T-helper 17 cell (primary cell): ENCODE measurements around the gene DNPH1. TPM values are rescaled to one million over a fixed set of nuclear protein-coding genes. Genes with fewer than 3 reads are reported as not detected.

Source experiments
- ATAC-seq: fragments of 150-1000 bp; cut with Tn5 transposase; 2 replicates; pipeline ENCODE4 v1.10.0; 2021; ENCODE audit warnings: mild to moderate bottlenecking, moderate library complexity
- DNase-seq, 3 donors: peaks; one replicate each; pipeline versions ENCODE4 v3.0.0 to v3.0.0-alpha.2; 2020 to 2021
- H3K9me3 ChIP-seq: one replicate; pipeline ENCODE4 v1.7.0; 2013; ENCODE audit warnings: low read length, mild to moderate bottlenecking; ENCODE audit not compliant: control insufficient read depth, poor library complexity, severe bottlenecking
- H3K27ac Mint-ChIP-seq: one replicate; pipeline ENCODE4 v1.8.0; 2022; ENCODE audit warnings: mild to moderate bottlenecking, moderate library complexity, mixed read lengths
- H3K27me3 Mint-ChIP-seq: one replicate; pipeline ENCODE4 v1.8.0; 2022; ENCODE audit warnings: mixed read lengths
- H3K36me3 Mint-ChIP-seq: one replicate; pipeline ENCODE4 v1.8.0; 2022; ENCODE audit warnings: low read depth, mixed read lengths
- H3K4me1 Mint-ChIP-seq: one replicate; pipeline ENCODE4 v1.8.0; 2022; ENCODE audit warnings: mild to moderate bottlenecking, mixed read lengths
- H3K4me3 Mint-ChIP-seq: one replicate; pipeline ENCODE4 v1.8.0; 2022; ENCODE audit warnings: mild to moderate bottlenecking, moderate library complexity, mixed read lengths
- total RNA-seq, 4 donors: library from RNA in 2 of 4; stranded (reverse) in 2 of 4; gene quantifications; one replicate each; pipeline ENCODE4 v1.2.3 and lab custom pipeline; 2022 to 2026

Gene DNPH1
- total RNA-seq, 2 donors from 2014 or later = 32.3 to 35.0 TPM

DNA sequence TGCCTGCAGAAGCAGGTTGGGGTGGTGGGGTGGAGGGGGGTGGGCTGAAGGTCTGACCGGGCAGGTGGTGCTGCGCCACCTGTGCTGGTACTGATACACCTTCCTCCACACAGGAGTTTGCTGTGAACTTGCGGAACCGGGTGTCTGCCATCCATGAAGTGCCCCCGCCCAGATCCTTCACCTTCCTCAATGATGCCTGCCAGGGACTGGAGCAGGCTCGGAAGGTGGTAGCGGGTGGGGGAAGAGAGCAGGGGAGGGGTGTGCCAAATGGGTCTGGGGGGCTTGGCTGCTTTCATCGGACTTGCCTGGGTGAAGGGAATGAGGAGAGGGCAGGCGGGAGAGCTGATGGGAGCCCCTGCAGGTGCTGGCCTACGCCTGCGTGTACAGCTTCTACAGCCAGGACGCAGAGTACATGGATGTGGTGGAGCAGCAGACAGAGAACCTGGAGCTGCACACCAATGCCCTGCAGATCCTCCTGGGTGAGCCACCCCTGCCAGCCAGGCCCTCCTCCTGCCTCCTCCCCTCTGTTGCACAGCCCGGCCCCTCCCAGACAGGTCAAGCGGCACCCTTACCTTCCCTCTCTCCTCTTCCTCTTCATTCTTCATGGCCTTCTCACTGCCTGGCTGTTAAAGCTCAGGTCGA is 6.7 kb downstream of the DNPH1 start:
- Mint-ChIP-seq H3K4me1 (peaks cover 30% of the 10 kb centered on the region), H3K27ac (peak overlapping the region; percentile 99), H3K36me3 (peaks cover 7% of the 10 kb centered on the region), H3K27me3 (no peaks in the 10 kb centered on the region), H3K4me3 (peak overlapping the region; percentile 80)
- no peaks in the 10 kb centered on the region for H3K9me3 ChIP-seq
- DNase-seq (no peak), ATAC-seq (no peak)

GRCh38 chr6:43221046-43221972 is 8.0 kb downstream of the DNPH1 start:
- Mint-ChIP-seq H3K27ac (peak overlapping the region; percentile 99), H3K36me3 (peaks cover 9% of the 10 kb centered on the region), H3K4me3 (peak overlapping the region; percentile 45), H3K4me1 (peaks cover 30% of the 10 kb centered on the region), H3K27me3 (no peaks in the 10 kb centered on the region)
- DNase-seq = no peak
- no peak for ATAC-seq
- no peaks in the 10 kb centered on the region for H3K9me3 ChIP-seq

DNA sequence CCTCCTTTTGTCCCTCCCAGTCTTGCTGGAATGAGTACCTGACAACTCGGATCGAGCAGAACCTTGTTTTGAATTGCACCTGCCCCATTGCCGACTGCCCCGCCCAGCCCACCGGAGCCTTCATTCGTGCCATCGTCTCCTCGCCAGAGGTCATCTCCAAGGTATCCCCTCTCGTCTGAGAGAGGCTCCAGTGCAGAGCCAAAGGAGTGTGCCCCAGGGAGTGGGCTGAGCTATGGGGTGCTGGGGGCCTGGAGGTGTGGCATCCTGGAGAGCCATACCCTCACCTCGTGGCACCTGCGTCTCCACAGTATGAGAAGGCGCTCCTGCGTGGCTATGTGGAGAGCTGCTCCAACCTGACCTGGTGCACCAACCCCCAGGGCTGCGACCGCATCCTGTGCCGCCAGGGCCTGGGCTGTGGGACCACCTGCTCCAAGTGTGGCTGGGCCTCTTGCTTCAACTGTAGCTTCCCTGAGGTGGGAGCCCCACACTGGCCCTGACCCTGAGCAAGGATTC is 8.8 kb downstream of the DNPH1 start:
- peaks cover 29% of the 10 kb centered on the region for H3K4me1 Mint-ChIP-seq
- H3K27ac Mint-ChIP-seq = peak overlapping the region; percentile 99
- H3K4me3 Mint-ChIP-seq = no peak overlapping the region
- H3K36me3 Mint-ChIP-seq = peaks cover 9% of the 10 kb centered on the region
- H3K9me3 ChIP-seq = no peaks in the 10 kb centered on the region
- ATAC-seq (no peak), DNase-seq (no peak)
- H3K27me3 Mint-ChIP-seq = no peaks in the 10 kb centered on the region

DNA sequence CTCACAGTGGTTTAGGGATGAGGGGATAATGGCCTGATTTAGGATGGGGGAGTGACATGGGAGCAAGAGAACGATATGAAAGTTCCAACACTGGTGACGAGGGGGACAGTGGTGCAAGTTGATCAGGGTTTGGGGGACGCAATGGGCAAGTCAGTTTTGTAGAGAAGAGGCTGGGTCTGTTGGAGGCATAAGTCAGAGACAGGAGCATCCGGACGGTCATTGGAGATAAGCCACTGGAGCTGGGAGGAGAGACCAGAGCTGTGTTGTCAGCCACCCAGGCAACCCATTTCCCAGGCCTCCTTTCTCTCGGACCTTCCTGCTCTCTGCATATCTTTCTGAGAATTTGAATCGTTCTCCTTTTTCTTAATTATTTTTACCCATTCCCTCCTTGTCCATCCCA is 9.5 kb downstream of the DNPH1 start:
- ATAC-seq (no peak), DNase-seq (no peak)
- Mint-ChIP-seq H3K27ac (peak overlapping the region; percentile 99), H3K4me1 (peaks cover 27% of the 10 kb centered on the region), H3K36me3 (peaks cover 12% of the 10 kb centered on the region), H3K4me3 (no peak overlapping the region), H3K27me3 (no peaks in the 10 kb centered on the region)
- no peaks in the 10 kb centered on the region for H3K9me3 ChIP-seq

DNA sequence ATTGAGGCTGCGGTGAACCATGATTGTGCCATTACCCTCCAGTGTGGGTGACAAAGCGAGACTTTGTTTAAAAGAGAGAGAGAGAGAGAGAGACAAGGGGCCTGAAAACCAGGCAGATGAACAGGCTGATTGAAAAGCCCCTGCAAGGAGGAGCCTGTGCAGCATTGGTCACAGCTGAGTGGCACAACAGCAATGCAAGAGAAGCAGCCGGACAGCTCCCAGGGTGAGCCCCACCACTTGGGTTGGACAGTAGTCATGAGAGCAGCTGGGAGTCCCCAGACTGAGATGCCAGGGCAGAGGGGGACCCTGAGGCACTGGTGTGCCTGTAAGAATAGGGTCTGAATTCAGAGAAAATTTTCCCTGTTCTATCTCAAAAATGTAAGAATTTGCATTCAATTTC is 10.2 kb downstream of the DNPH1 start:
- ATAC-seq (no peak), DNase-seq (no peak)
- Mint-ChIP-seq H3K27ac (peak overlapping the region; percentile 89), H3K4me3 (no peak overlapping the region), H3K27me3 (no peaks in the 10 kb centered on the region), H3K36me3 (peaks cover 12% of the 10 kb centered on the region), H3K4me1 (peaks cover 22% of the 10 kb centered on the region)
- no peaks in the 10 kb centered on the region for H3K9me3 ChIP-seq

GRCh38 chr6:43217351-43217750 is 11.9 kb downstream of the DNPH1 start:
- Mint-ChIP-seq H3K27me3 (no peaks in the 10 kb centered on the region), H3K4me1 (peaks cover 15% of the 10 kb centered on the region), H3K4me3 (no peak overlapping the region), H3K36me3 (peaks cover 10% of the 10 kb centered on the region), H3K27ac (peak overlapping the region; percentile 47)
- ATAC-seq = no peak
- H3K9me3 ChIP-seq = no peaks in the 10 kb centered on the region
- no peak for DNase-seq

- H3K4me3 Mint-ChIP-seq = no peak overlapping the region
- H3K36me3 Mint-ChIP-seq = peaks cover 10% of the 10 kb centered on the region
- no peak overlapping the region for H3K27ac Mint-ChIP-seq
- DNase-seq (no peak), ATAC-seq (no peak)
- H3K4me1 Mint-ChIP-seq = peaks cover 11% of the 10 kb centered on the region
- H3K27me3 Mint-ChIP-seq = no peaks in the 10 kb centered on the region
- no peaks in the 10 kb centered on the region for H3K9me3 ChIP-seq
Measured at GRCh38 chr6:43216200-43216599, 13.1 kb downstream of the DNPH1 start.

DNA sequence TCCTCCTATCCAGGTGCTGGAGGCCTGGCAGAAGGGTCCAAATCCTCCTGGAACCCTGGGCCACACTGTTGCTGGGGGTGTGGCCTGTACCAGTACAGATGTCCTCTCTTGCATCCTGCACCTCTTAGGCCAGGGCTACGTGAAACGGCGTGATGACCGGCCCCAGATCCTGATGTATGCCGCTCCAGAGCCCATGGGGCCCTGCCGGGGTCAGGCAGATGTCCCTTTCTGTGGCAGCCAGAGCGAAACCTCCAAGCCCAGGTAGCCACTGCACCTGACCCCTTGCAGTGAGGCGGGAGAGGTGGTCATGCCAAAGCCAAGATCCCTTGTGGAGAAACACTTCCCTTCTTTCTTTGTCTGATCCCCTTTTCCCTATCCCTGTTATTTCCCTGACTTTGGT is 14.2 kb downstream of the DNPH1 start:
- Mint-ChIP-seq H3K4me3 (no peak overlapping the region), H3K4me1 (peaks cover 7% of the 10 kb centered on the region), H3K27me3 (no peaks in the 10 kb centered on the region), H3K27ac (no peak overlapping the region), H3K36me3 (peaks cover 6% of the 10 kb centered on the region)
- no peak for ATAC-seq
- no peak for DNase-seq
- no peaks in the 10 kb centered on the region for H3K9me3 ChIP-seq

- no peaks in the 10 kb centered on the region for H3K9me3 ChIP-seq
- H3K36me3 Mint-ChIP-seq = peaks cover 6% of the 10 kb centered on the region
- DNase-seq = no peak
- H3K27ac Mint-ChIP-seq = no peak overlapping the region
- ATAC-seq = no peak
- H3K27me3 Mint-ChIP-seq = no peaks in the 10 kb centered on the region
- no peak overlapping the region for H3K4me3 Mint-ChIP-seq
- H3K4me1 Mint-ChIP-seq = peaks cover 4% of the 10 kb centered on the region
Measured at GRCh38 chr6:43213431-43213830, 15.8 kb downstream of the DNPH1 start.

DNA sequence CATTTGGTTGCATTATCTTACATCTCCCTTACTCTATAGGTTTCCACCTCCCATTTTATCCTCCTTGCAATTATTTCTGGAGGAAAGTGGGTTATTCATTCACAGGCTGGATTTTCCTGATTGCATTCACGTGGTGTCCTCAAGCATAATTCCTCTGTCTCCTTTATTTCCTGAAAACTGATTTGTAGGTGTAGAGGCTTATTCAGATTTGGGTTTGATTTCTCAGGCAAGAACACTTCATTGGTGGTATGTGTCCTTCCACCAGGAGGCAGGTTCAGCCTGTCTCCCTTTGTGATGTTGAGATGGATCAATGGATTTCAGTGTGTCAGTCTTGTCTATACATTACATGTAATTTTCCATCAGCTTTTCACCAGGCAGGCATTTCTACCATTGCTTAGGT is 17.3 kb downstream of the DNPH1 start:
- no peaks in the 10 kb centered on the region for H3K9me3 ChIP-seq
- ATAC-seq = no peak
- DNase-seq = no peak
- no peak overlapping the region for H3K4me3 Mint-ChIP-seq
- peaks cover 4% of the 10 kb centered on the region for H3K4me1 Mint-ChIP-seq
- peaks cover 4% of the 10 kb centered on the region for H3K36me3 Mint-ChIP-seq
- no peak overlapping the region for H3K27ac Mint-ChIP-seq
- no peaks in the 10 kb centered on the region for H3K27me3 Mint-ChIP-seq

DNA sequence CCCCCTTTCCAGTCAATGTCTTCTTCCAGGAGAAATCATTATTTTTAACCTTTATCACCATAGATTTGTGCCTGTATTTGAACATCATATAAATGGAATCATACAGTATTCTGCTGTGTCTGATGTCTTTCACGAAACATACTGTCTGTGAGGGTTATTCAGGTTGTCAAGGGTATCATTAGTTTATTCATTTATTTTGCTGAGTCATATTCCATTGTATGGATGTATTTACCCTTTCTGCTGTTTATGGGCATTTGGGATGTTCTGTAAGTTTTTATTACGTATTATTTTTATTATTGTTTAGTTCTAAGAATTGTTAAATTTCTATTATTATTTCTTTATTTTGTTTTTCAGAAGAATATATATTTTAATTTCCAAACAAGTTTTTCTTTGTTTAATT is 22.0 kb downstream of the DNPH1 start:
- H3K36me3 Mint-ChIP-seq = peaks cover 4% of the 10 kb centered on the region
- peaks cover 3% of the 10 kb centered on the region for H3K4me1 Mint-ChIP-seq
- no peaks in the 10 kb centered on the region for H3K9me3 ChIP-seq
- H3K27me3 Mint-ChIP-seq = no peaks in the 10 kb centered on the region
- DNase-seq (no peak), ATAC-seq (no peak)
- H3K4me3 Mint-ChIP-seq = no peak overlapping the region
- no peak overlapping the region for H3K27ac Mint-ChIP-seq

- DNase-seq (no peak), ATAC-seq (no peak)
- Mint-ChIP-seq H3K36me3 (peaks cover 7% of the 10 kb centered on the region), H3K27me3 (no peaks in the 10 kb centered on the region), H3K4me3 (no peak overlapping the region), H3K4me1 (peaks cover 9% of the 10 kb centered on the region), H3K27ac (peak overlapping the region; percentile 11)
- H3K9me3 ChIP-seq = no peaks in the 10 kb centered on the region
Measured at GRCh38 chr6:43205849-43206248, 23.4 kb downstream of the DNPH1 start.

DNA sequence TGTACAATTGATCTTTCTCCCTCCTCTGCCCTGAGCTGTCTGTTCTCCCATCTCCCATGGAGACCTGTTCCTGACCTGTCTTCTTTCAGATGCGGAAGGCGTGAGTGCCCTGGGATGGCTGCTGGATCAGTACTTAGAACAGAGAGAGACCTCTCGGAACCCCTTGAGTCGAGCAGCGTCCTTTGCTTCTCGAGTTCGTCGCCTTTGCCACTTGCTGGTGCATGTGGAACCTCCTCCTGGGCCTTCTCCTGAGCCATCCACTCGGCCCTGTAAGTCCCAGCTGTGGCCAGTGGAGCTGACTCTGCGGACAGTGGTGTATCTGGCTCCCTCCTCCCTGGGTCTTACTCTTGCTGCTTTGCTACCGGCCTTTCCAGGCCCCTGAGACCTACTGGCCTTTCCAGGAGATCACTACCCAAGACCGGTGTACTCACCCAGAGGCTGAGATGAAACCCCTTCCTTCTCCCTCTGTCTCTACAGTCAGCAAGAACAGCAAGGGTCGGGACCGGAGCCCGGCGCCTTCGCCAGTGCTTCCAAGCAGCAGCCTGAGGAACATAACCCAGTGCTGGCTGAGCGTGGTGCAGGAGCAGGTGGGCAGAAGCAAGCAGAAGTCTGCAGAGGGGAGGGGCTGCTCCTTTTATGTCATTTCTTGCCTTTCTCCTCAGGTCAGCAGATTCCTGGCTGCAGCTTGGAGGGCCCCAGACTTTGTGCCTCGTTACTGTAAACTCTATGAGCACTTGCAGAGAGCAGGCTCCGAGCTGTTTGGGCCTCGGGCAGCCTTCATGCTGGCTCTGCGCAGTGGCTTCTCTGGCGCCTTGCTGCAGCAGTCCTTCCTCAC is 24.8 kb downstream of the DNPH1 start:
- H3K36me3 Mint-ChIP-seq = peaks cover 13% of the 10 kb centered on the region
- no peak overlapping the region for H3K4me3 Mint-ChIP-seq
- DNase-seq = no peak
- H3K27ac Mint-ChIP-seq = no peak overlapping the region
- peaks cover 13% of the 10 kb centered on the region for H3K4me1 Mint-ChIP-seq
- ATAC-seq = no peak
- H3K27me3 Mint-ChIP-seq = no peaks in the 10 kb centered on the region
- H3K9me3 ChIP-seq = no peaks in the 10 kb centered on the region
